Raji (cell line): ENCODE measurements around the gene RCN2.

Experiments used
- POLR2A ChIP-seq: IDR thresholded peaks from 2 replicates; pipeline ENCODE4 v1.6.1; 2011; ENCODE audit warnings: low read depth, low read length, control low read depth; ENCODE audit not compliant: insufficient read depth

Gene RCN2

GRCh38 chr15:76932135-76932966, 802 bp downstream of the RCN2 start:
- TF ChIP-seq POLR2A, result no peak

- no peak for TF ChIP-seq POLR2A
Observed at GRCh38 chr15:76935620-76936019, 4.1 kb downstream of the RCN2 start.

- no peak for TF ChIP-seq POLR2A
Observed at GRCh38 chr15:76936671-76937070, 5.1 kb downstream of the RCN2 start.

GRCh38 chr15:76938752-76939151, 7.2 kb downstream of the RCN2 start:
- TF ChIP-seq POLR2A, result no peak

GRCh38 chr15:76939715-76940114, 8.2 kb downstream of the RCN2 start:
- TF ChIP-seq POLR2A, result no peak

- no peak for TF ChIP-seq POLR2A
Observed at GRCh38 chr15:76941636-76942035, 10.1 kb downstream of the RCN2 start.

GRCh38 chr15:76942331-76942730, 10.8 kb downstream of the RCN2 start:
- no peak for TF ChIP-seq POLR2A

- no peak for TF ChIP-seq POLR2A
Observed at GRCh38 chr15:76945494-76946093, 14.0 kb downstream of the RCN2 start.

GRCh38 chr15:76947454-76947853, 15.9 kb downstream of the RCN2 start:
- no peak for TF ChIP-seq POLR2A

GRCh38 chr15:76951220-76951619, 19.7 kb downstream of the RCN2 start:
- TF ChIP-seq POLR2A, result no peak

- no peak for TF ChIP-seq POLR2A
Observed at GRCh38 chr15:76953913-76954312, 22.4 kb downstream of the RCN2 start.

- TF ChIP-seq POLR2A, result no peak
Observed at GRCh38 chr15:76954744-76955143, 23.2 kb downstream of the RCN2 start.

GRCh38 chr15:76961268-76962011, 29.9 kb downstream of the RCN2 start:
- no peak for TF ChIP-seq POLR2A

- TF ChIP-seq POLR2A, result no peak
Observed at GRCh38 chr15:76962337-76963013, 30.9 kb downstream of the RCN2 start.

- TF ChIP-seq POLR2A, result no peak
Observed at GRCh38 chr15:76963596-76963995, 32.0 kb downstream of the RCN2 start.

GRCh38 chr15:76964157-76964556, 32.6 kb downstream of the RCN2 start:
- TF ChIP-seq POLR2A, result no peak

GRCh38 chr15:76967067-76967466, 35.5 kb downstream of the RCN2 start:
- no peak for TF ChIP-seq POLR2A
